ENCODE results near the gene ACTG1.

DNA sequence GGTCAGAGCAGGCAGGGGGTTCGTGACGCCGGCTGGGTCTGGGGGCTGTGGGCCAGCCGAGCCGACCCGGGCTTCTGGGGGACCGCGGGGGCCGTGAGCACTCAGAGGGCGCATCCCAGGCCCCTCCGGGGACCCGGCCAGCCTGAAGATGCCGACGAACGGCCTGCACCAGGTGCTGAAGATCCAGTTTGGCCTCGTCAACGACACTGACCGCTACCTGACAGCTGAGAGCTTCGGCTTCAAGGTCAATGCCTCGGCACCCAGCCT lies 15.7 kb upstream of the ACTG1 start:
- TF ChIP-seq, protein P1, sequence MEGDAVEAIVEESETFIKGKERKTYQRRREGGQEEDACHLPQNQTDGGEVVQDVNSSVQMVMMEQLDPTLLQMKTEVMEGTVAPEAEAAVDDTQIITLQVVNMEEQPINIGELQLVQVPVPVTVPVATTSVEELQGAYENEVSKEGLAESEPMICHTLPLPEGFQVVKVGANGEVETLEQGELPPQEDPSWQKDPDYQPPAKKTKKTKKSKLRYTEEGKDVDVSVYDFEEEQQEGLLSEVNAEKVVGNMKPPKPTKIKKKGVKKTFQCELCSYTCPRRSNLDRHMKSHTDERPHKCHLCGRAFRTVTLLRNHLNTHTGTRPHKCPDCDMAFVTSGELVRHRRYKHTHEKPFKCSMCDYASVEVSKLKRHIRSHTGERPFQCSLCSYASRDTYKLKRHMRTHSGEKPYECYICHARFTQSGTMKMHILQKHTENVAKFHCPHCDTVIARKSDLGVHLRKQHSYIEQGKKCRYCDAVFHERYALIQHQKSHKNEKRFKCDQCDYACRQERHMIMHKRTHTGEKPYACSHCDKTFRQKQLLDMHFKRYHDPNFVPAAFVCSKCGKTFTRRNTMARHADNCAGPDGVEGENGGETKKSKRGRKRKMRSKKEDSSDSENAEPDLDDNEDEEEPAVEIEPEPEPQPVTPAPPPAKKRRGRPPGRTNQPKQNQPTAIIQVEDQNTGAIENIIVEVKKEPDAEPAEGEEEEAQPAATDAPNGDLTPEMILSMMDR (IDR thresholded peaks at IDR 0.05): no peak
- no peak for TF ChIP-seq POLR2A (IDR thresholded peaks at IDR 0.05)
